ENCODE data around the gene TAF12. TPM values are rescaled to one million over a fixed set of nuclear protein-coding genes. Genes with fewer than 3 reads are reported as not detected.
"Not testable (repeated sequence)": the region's sequence is repeated elsewhere in the genome, so short reads cannot be mapped to it uniquely, and the experiment has no call there.

TAF12 gene
- total RNA-seq, 3 donors from 2014 or later, result 18.7 to 36.2 (median 22.7) TPM

- Histone ChIP-seq H3K4me1 (peaks cover 4 to 6% of the 10 kb centered on the region in 2 donors), H3K9me3 (no peaks in the 10 kb centered on the region), H3K36me3 (no peaks in the 10 kb centered on the region), H3K27me3 (no peaks in the 10 kb centered on the region), H3K4me3 (peak within 1 kb of the TSS; percentile 36 to 70 (median 48)), H3K27ac (peak within 1 kb of the TSS; percentile 92 to 95)
- peak in 1 of 3 donors; percentile 23 for TF ChIP-seq CTCF (IDR thresholded peaks at IDR 0.05)
- peak; percentile 100 for TF ChIP-seq POLR2A (IDR thresholded peaks at IDR 0.05)
- TF ChIP-seq POLR2AphosphoS5 (IDR thresholded peaks at IDR 0.05), result peak; percentile 100
- intact Hi-C loops (cut with DNase I; ENCODE audit: low total_unique reads), result no loop called here
- DNase-seq (ENCODE audit: low spot score in 2 of 2), result peak; percentile 91 to 93
These were observed 5.8 kb upstream of the TAF12 start, which contains the start of gene RNU11 for GRCh38 chr1:28648474-28649198. Gene RNU11, plus strand, starts transcription at chr1:28648600.

- H3K9me3 ChIP-seq, result no peaks in the 10 kb centered on the region
- no peak for TF ChIP-seq POLR2A (IDR thresholded peaks at IDR 0.05)
- no peak for TF ChIP-seq CTCF (IDR thresholded peaks at IDR 0.05)
- TF ChIP-seq POLR2AphosphoS5 (IDR thresholded peaks at IDR 0.05), result no peak
- no peaks in the 10 kb centered on the region for H3K36me3 ChIP-seq
- peaks cover 4 to 6% of the 10 kb centered on the region in 2 donors for H3K4me1 ChIP-seq
- peak overlapping the region; percentile 92 to 95 for H3K27ac ChIP-seq
- no peaks in the 10 kb centered on the region for H3K27me3 ChIP-seq
- H3K4me3 ChIP-seq, result peak overlapping the region; percentile 36 to 70 (median 48)
- DNase-seq (ENCODE audit: low spot score in 2 of 2), result peak; percentile 91
- intact Hi-C loops (cut with DNase I; ENCODE audit: low total_unique reads), result no loop called here
These were observed 5.2 kb upstream of the TAF12 start for GRCh38 chr1:28648008-28648473.

GRCh38 chr1:28646040-28646439 is 3.2 kb upstream of the TAF12 start:
- intact Hi-C loops (cut with DNase I; ENCODE audit: low total_unique reads), result no loop called here
- DNase-seq (ENCODE audit: low spot score in 2 of 2), result no peak
- H3K27ac ChIP-seq, result no peak overlapping the region
- H3K9me3 ChIP-seq, result no peaks in the 10 kb centered on the region
- no peaks in the 10 kb centered on the region for H3K36me3 ChIP-seq
- no peaks in the 10 kb centered on the region for H3K27me3 ChIP-seq
- H3K4me3 ChIP-seq, result no peak overlapping the region
- TF ChIP-seq CTCF (IDR thresholded peaks at IDR 0.05) (no peak), POLR2AphosphoS5 (IDR thresholded peaks at IDR 0.05) (no peak), POLR2A (IDR thresholded peaks at IDR 0.05) (no peak)
- H3K4me1 ChIP-seq, result peaks cover 4 to 14% of the 10 kb centered on the region in 2 donors

GRCh38 chr1:28645406-28645805 is 2.5 kb upstream of the TAF12 start:
- peaks cover 4 to 14% of the 10 kb centered on the region in 2 donors for H3K4me1 ChIP-seq
- intact Hi-C loops (cut with DNase I; ENCODE audit: low total_unique reads); H3K4me3 ChIP-seq; H3K9me3 ChIP-seq; H3K36me3 ChIP-seq; H3K27ac ChIP-seq; H3K27me3 ChIP-seq; DNase-seq (ENCODE audit: low spot score in 2 of 2): not testable (repeated sequence)

GRCh38 chr1:28644494-28644893 is 1.6 kb upstream of the TAF12 start:
- H3K36me3 ChIP-seq, result no peaks in the 10 kb centered on the region
- H3K27me3 ChIP-seq, result no peaks in the 10 kb centered on the region
- intact Hi-C loops (cut with DNase I; ENCODE audit: low total_unique reads), result no loop called here
- peak overlapping the region; percentile 88 to 90 for H3K27ac ChIP-seq
- no peak for DNase-seq (ENCODE audit: low spot score in 2 of 2)
- H3K4me1 ChIP-seq, result peaks cover 4 to 14% of the 10 kb centered on the region in 2 donors
- H3K4me3 ChIP-seq, result peak overlapping the region in 1 of 3 donors; percentile 72
- no peak for TF ChIP-seq CTCF (IDR thresholded peaks at IDR 0.05)
- no peak for TF ChIP-seq POLR2AphosphoS5 (IDR thresholded peaks at IDR 0.05)
- no peak for TF ChIP-seq POLR2A (IDR thresholded peaks at IDR 0.05)
- no peaks in the 10 kb centered on the region for H3K9me3 ChIP-seq
